Ectodermal cell (in vitro differentiated cells): ENCODE data around the gene FAM114A2.
"Not testable (repeated sequence)": the region's sequence is repeated elsewhere in the genome, so short reads cannot be mapped to it uniquely, and the experiment has no call there.

ENCODE experiments used
- H3K27ac ChIP-seq: 2 replicates; pipeline ENCODE4 v1.7.0; 2013; ENCODE audit warnings: mild to moderate bottlenecking, low read depth, low read length; ENCODE audit not compliant: insufficient read depth, poor library complexity, severe bottlenecking
- H3K27me3 ChIP-seq: 2 replicates; pipeline ENCODE4 v1.7.0; 2013; ENCODE audit warnings: mild to moderate bottlenecking, low read length; ENCODE audit not compliant: insufficient read depth, control insufficient read depth, poor library complexity, severe bottlenecking
- H3K36me3 ChIP-seq: one replicate; pipeline ENCODE4 v1.7.0; 2013; ENCODE audit warnings: low read length; ENCODE audit not compliant: control insufficient read depth, insufficient read depth
- H3K4me1 ChIP-seq: one replicate; pipeline ENCODE4 v1.7.0; 2013; ENCODE audit warnings: low read length; ENCODE audit not compliant: control insufficient read depth, insufficient read depth
- H3K4me3 ChIP-seq: 2 replicates; pipeline ENCODE4 v1.7.0; 2013; ENCODE audit warnings: low read depth, low read length, control low read depth; ENCODE audit not compliant: insufficient read depth
- H3K9me3 ChIP-seq: 2 replicates; pipeline ENCODE4 v1.7.0; 2013; ENCODE audit warnings: mild to moderate bottlenecking, low read length, moderate library complexity; ENCODE audit not compliant: control insufficient read depth
- WGBS, 2 experiments: methylation state at CpG; one replicate each; pipeline ENCODE4 v1.1.7; 2013; ENCODE audit warnings: missing lambda C conversion rate in 2 of 2; 5-methylcytosine and 5-hydroxymethylcytosine counted together

FAM114A2 gene

DNA sequence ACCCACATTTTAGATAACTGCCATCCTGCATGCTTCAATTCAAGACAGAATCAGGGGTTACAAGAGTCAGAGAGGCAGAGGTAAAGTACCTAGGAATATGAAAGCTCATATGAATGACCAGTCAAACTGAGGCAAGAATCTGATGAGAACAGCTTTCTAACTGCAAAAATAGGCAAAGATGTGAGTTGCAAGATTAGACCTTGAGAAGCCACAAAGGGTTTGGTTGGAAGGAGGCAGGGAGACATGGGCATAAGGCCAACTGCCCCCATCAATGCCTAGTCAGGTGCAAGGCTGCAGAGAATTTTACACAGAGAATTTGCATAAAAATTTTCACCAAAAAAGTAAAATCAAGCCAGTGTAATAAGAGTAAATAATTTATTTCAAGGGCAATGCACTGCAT, 12.8 kb downstream of the FAM114A2 start:
- no peaks in the 10 kb centered on the region for H3K4me1 ChIP-seq
- no peaks in the 10 kb centered on the region for H3K27me3 ChIP-seq
- no peaks in the 10 kb centered on the region for H3K9me3 ChIP-seq
- no peak overlapping the region for H3K4me3 ChIP-seq
- peaks cover 8% of the 10 kb centered on the region for H3K36me3 ChIP-seq
- no peak overlapping the region for H3K27ac ChIP-seq

DNA sequence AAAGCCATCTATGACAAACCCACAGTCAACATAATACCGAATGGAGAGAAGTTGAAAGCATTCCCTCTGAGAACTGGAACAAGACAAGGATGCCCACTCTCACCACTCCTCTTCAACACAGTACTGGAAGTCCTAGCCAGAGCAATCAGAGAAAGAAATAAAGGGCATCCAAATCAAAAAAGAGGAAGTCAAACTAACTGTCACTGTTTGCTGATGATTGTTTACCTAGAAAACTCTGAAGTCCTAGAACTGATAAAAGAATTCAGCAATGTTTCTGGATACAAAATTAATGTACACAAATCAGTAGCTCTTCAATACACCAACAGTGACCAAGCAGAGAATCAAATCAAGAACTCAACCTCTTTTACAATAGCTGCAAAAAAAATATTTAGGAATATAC, 19.8 kb downstream of the FAM114A2 start:
- H3K27ac ChIP-seq, H3K36me3 ChIP-seq, H3K4me3 ChIP-seq, H3K27me3 ChIP-seq, H3K4me1 ChIP-seq, H3K9me3 ChIP-seq: not testable (repeated sequence)
- WGBS, 2 experiments: 83 to 94% methylated on average over 1 of the region's 1 CpG

GRCh38 chr5:154015071-154015693, 23.5 kb downstream of the FAM114A2 start:
- Histone ChIP-seq H3K27ac (no peak overlapping the region), H3K4me3 (no peak overlapping the region), H3K4me1 (no peaks in the 10 kb centered on the region), H3K9me3 (no peaks in the 10 kb centered on the region), H3K27me3 (no peaks in the 10 kb centered on the region), H3K36me3 (no peaks in the 10 kb centered on the region)
- WGBS, 2 experiments: 93 to 96% methylated on average over 4 of the region's 4 CpGs

- Histone ChIP-seq H3K36me3 (no peaks in the 10 kb centered on the region), H3K4me1 (no peaks in the 10 kb centered on the region)
- WGBS, 2 experiments: 69 to 77% methylated on average over 3 of the region's 3 CpGs
These were observed 28.1 kb downstream of the FAM114A2 start for GRCh38 chr5:154010660-154011059.

GRCh38 chr5:154005648-154006047, 33.1 kb downstream of the FAM114A2 start:
- no peaks in the 10 kb centered on the region for H3K27me3 ChIP-seq
- H3K4me3 ChIP-seq: no peak overlapping the region
- H3K36me3 ChIP-seq: no peaks in the 10 kb centered on the region
- WGBS, 2 experiments: 94% methylated on average over 1 of the region's 1 CpG
- no peaks in the 10 kb centered on the region for H3K4me1 ChIP-seq
- no peak overlapping the region for H3K27ac ChIP-seq
- no peaks in the 10 kb centered on the region for H3K9me3 ChIP-seq

More at GRCh38 chr5:154010660-154011059, 28.1 kb downstream of the FAM114A2 start:
- H3K9me3 ChIP-seq: no peaks in the 10 kb centered on the region
- H3K27ac ChIP-seq: no peak overlapping the region
- no peak overlapping the region for H3K4me3 ChIP-seq
- H3K27me3 ChIP-seq: no peaks in the 10 kb centered on the region

- 86 to 90% methylated on average over 7 of the region's 7 CpGs for WGBS, 2 experiments
- Histone ChIP-seq H3K27me3 (no peaks in the 10 kb centered on the region), H3K9me3 (no peaks in the 10 kb centered on the region), H3K4me1 (no peaks in the 10 kb centered on the region), H3K4me3 (no peak overlapping the region), H3K36me3 (no peaks in the 10 kb centered on the region), H3K27ac (no peak overlapping the region)
These were observed 36.1 kb downstream of the FAM114A2 start for GRCh38 chr5:154002511-154003020.

DNA sequence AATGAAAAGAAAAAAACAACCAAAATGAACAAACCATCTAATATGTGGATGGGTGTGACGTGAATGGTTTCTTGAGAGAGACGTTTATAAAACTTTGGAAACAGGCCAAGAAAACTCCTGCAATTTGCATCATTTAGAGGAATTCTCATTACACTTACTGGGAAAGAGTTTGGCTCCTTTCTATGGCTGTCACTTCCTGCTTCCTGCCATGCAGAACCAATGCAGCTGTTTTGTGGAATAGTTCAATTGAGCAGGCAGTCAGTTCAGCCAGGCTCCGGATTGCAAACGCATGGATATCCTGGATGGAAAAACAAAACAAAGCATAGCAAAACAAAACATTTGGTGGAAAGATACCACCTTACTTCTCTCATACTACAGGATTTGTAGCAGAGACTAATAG, 36.6 kb downstream of the FAM114A2 start:
- Histone ChIP-seq H3K4me1 (no peaks in the 10 kb centered on the region), H3K27ac (no peak overlapping the region), H3K27me3 (no peaks in the 10 kb centered on the region), H3K4me3 (no peak overlapping the region), H3K9me3 (no peaks in the 10 kb centered on the region), H3K36me3 (no peaks in the 10 kb centered on the region)
- WGBS, 2 experiments: 90% methylated on average over 3 to 4 of the region's 4 CpGs

GRCh38 chr5:154000703-154001102, 38.0 kb downstream of the FAM114A2 start:
- H3K27ac ChIP-seq: no peak overlapping the region
- H3K4me1 ChIP-seq: no peaks in the 10 kb centered on the region
- H3K4me3 ChIP-seq: no peak overlapping the region
- no peaks in the 10 kb centered on the region for H3K27me3 ChIP-seq
- no peaks in the 10 kb centered on the region for H3K36me3 ChIP-seq
- no peaks in the 10 kb centered on the region for H3K9me3 ChIP-seq

DNA sequence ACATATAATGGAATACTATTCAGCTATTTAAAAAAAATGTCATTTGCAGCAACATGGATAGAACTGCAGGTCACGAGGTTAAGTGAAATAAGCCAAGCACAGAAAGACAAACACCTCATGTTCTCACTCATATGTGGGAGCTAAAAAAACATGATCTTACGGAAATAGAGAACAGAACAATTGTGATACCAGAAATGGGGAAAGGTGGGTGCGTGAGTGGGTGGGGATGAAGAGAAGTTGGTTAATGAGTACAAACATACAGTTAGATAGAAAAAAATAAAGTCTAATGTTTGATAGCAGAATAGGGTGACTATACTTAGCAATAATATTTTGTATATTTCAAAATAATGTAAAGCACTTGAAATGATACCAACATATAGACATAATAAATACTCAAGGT, 38.7 kb downstream of the FAM114A2 start:
- Histone ChIP-seq H3K9me3 (no peaks in the 10 kb centered on the region), H3K4me3 (no peak overlapping the region), H3K4me1 (no peaks in the 10 kb centered on the region), H3K36me3 (no peaks in the 10 kb centered on the region), H3K27ac (no peak overlapping the region), H3K27me3 (no peaks in the 10 kb centered on the region)
- WGBS, 2 experiments: 92 to 96% methylated on average over 3 of the region's 3 CpGs

DNA sequence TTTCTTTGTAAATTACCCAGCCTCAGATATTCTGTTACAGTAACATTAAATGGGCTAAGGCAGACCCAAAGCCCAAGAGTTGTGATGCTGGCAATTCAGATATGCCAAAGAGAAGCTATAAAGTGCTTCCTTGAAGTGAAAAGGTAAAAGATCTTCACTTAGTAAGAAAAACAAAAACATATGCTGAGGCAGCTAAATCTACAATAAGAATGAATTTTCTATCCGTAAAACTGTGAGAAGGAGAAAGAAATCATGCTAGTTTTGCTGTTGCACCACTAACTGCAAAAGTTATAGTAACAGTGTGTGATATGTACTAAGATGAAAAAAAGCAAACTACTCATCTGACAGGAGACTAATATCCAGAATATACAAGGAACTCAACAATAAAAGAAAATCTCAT, 39.9 kb downstream of the FAM114A2 start:
- no peaks in the 10 kb centered on the region for H3K9me3 ChIP-seq
- WGBS, 2 experiments: 100% methylated on average over 1 of the region's 1 CpG
- H3K36me3 ChIP-seq: no peaks in the 10 kb centered on the region
- H3K27ac ChIP-seq: no peak overlapping the region
- H3K4me3 ChIP-seq: no peak overlapping the region
- H3K27me3 ChIP-seq: no peaks in the 10 kb centered on the region
- H3K4me1 ChIP-seq: no peaks in the 10 kb centered on the region

DNA sequence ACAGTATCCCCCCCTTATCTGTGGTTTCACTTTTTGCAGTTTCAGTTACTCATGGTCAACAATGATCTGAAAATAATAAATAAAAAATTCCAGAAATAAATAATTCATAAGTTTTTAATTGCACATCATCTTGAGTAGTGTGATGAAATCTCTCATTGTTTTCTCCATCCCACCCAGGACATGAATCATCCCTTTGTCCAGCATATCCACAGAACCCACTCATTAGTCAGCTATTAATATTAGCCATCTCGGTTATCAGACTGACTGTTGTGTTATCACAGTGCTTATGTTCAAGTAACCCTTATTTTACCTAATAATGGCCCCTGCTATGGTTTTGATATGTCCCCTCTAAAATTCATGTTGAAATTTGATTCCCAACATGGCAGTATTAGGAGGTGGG, 40.7 kb downstream of the FAM114A2 start:
- WGBS, 2 experiments: 94 to 100% methylated on average over 1 of the region's 1 CpG
- Histone ChIP-seq H3K36me3 (no peaks in the 10 kb centered on the region), H3K27me3 (no peaks in the 10 kb centered on the region), H3K27ac (no peak overlapping the region), H3K4me3 (no peak overlapping the region), H3K9me3 (no peaks in the 10 kb centered on the region), H3K4me1 (no peaks in the 10 kb centered on the region)
